Endometrium (tissue), 2 donors: Measurements from ENCODE around the gene STIM2.

Experiments
- FAIRE-seq: peaks from 2 replicates; lab custom pipeline; 2012; peaks lifted over from hg19 to GRCh38; lab: Jason Lieb, UNC
- donor health status: control.
- donor health status: control.

The STIM2 gene

DNA sequence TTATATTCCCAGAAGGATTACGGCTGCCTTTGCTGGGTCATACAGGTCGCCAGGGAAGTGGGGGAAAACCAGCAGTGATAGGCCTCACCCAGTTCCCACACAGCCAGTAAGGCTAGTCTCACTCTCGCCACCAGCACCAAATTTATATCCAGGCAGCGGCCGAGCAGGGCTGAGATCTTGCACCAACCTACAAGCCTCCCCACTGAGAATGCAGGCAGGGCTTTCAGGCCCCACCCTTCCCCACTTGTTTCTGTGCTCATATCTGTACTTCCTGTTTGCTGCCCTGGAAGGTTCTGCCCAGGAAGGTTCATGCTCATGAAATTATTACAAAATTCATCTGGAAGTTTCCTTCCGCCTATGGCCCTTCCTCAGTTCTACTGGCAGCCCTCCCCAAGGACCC lies 179.7 kb downstream of the STIM2 start:
- FAIRE-seq, result no peak

- no peak for FAIRE-seq
Observed at GRCh38 chr4:27042411-27042810, 181.8 kb downstream of the STIM2 start.

DNA sequence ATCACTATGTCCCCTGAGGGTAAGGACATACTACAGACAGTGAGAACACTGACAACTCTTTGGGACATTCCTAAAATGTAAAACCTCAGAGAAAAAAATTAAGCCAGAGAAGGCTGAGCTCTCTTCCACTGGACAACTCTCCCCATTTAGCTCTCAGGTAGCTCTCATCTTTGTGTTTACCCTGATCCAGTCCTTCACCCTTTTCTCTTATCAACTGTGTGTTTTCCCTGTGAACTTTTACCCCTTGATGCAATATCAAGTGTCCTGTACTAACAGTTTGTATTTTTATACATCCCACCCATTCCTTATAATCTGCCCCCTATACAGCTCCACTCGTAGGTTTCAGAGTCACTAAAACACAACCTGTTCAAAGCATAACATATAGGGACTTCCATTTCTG lies 182.6 kb downstream of the STIM2 start:
- FAIRE-seq, result no peak

GRCh38 chr4:27046851-27047250 lies 186.2 kb downstream of the STIM2 start:
- FAIRE-seq, result no peak

DNA sequence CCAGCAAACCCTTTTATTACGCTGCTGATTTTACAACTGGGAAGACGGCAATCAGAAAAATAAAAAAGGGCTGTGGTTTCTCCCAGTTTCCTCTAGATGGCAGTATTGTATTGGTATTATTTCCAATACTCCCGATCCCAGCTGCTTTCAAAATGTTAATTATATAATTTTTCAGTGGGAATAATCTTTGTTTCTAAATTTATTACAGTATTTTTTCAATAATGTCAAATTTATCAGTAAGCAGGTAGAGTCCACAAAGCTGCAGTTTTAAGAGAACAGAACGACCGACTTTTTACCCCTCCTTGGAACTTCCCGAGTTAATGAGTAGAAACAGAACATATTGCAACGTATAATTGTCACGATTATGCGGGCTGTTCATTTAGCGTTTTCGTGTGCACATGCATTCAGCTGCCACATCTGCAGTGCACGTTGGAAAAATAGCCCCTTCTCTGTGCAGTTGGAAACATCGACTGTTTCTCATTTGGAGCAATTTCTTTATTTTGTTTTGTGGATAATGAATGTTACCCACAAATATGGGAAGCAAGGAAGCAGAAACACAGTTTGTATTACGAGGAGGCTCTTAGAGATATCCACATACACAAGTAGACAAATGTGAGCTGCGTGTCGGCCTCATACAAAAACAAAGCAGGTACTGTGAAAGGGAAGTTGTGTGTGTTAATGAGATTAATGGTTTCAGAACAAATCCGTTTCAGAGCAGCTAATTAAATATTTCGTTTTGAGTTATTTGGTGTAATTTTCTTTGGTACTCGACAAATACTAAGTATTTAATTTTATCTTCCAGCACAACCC lies 188.0 kb downstream of the STIM2 start:
- FAIRE-seq, result peak; percentile 86

DNA sequence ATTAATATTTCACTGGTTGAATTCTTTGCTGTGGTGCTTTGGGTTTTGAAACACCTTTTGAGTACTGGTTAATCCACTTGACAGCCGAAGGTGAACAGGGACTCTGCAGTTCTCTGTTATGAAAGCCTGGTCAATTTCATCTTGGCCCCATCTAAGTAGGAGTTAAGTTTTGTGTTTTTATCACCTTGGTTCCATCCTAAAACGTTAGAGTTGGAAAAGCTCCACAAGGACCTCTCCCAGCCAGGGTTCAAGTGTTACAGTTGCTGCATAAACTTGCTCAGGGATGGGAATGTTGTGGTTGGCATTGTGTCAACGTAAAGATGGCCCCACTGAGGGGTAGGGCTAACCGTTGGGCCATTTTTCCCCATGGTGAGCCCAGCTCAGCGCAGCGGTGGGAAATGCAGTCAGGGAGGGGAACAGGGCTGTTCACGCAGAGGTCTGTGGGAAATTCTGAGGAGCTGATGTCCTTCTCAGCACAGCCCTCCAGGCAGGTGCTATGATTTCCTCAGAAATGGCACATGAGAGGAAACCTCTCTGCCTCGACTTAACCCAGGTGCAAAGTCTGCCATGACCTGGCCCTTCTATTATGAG lies 188.7 kb downstream of the STIM2 start:
- no peak for FAIRE-seq

DNA sequence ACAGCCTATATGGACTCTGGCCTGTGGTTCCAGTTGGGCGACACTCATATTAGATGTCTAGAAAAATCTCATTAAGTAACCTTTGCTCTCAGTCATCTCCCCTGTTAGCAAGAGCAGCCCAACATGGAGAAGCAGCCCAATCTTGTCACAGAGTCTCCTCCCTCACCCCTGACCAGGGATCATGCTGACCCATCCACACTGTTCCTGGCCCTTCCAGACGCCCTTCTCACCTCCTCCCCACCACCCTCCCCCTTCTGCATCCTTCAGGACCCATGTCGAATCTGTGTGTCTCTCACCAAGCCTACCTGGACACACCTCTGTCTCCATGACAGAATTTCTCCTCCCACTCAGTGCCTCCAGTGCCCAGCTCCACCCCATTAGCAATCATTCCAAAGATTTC lies 190.1 kb downstream of the STIM2 start:
- no peak for FAIRE-seq

GRCh38 chr4:27055221-27055760 lies 194.7 kb downstream of the STIM2 start:
- FAIRE-seq, result no peak

- FAIRE-seq, result no peak
Observed at GRCh38 chr4:27056281-27056680, 195.6 kb downstream of the STIM2 start.

DNA sequence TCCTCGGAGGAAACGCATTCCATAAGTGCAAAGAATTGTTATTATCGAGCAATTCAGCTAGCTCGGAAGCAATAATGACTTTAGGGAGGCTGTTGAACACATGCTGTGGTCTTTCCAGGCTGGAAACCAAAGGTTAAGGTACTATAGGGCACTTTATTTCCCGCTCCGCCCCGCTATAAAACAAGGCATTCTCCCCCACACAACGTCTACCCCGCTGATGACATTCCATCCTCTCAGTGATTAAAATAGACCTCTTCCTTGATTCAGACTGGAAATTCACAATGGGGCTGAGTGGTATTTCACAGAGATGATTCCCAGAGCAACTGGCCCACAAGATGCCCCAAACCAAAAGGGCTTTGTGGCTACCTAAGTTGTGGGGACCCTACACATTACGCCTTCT lies 196.4 kb downstream of the STIM2 start:
- no peak for FAIRE-seq

DNA sequence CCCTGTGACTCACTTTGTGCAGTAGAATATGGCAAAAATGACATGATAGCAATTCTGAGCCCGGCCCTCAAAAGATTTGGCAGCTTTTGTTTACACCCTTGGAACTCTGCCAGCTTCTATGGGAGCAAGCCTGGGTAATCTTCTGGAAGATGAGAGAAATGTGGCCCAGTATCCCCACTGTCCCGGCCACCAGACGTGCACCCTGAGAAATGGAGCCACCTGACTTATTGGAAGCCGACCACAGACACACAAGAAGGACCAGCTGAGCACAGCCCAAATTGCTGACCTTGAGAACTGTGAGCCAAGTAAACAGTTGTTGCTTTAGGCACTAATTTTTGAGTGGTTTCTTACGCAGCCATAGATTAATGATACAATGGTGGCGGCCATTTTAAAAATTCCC lies 197.0 kb downstream of the STIM2 start:
- no peak for FAIRE-seq

GRCh38 chr4:27058819-27059406 lies 198.3 kb downstream of the STIM2 start:
- no peak for FAIRE-seq

- no peak for FAIRE-seq
Observed at GRCh38 chr4:27059446-27059845, 198.8 kb downstream of the STIM2 start.

DNA sequence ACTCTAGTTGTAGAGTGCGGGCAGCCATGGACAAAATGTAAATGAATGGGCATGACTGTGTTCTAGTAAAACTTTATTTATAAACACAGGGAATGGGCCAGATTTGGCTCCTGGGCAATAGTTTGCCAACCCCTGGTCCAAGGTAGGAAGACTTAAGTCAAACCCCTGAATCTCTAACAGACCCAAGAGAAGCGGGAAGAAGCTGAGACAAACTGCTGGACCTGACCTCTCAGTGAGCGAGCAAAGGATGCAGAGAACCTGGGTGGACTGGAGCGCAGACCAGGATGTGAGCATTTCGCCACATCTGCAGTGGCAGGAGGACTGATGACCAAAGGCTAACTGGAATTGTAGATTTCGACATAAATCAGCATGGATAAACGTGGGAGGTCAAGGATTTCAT lies 201.6 kb downstream of the STIM2 start:
- no peak for FAIRE-seq

DNA sequence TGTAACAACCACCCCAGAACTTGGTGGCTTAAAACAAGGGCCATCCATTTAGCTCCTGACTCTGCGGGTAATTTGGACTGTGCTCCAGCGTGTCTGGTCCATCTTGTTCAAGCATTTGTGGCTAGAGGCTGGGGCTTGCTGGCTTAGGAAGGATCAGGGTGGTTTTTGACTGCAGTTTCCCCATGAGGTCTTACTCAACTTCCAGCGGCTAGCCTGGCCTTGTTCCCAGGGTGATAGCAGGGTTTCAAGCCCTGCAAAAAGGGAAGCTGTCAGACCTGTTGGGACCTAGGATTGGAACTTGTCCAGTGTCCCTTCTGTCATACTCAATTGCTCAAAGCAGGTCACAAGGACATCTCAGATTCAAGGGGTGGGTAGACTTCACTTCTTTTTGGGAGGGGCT lies 205.9 kb downstream of the STIM2 start:
- FAIRE-seq, result no peak

GRCh38 chr4:27068151-27068867 lies 207.7 kb downstream of the STIM2 start:
- FAIRE-seq, result no peak
